Measurements from ENCODE around the gene SNAPC5. TPM values are rescaled to one million over a fixed set of nuclear protein-coding genes. Genes with fewer than 3 reads are reported as not detected.
A peak's percentile ranks its signal among the peaks of the same experiment; 100 is the strongest.

The SNAPC5 gene
- total and polyA plus RNA-seq, 2 of the 13 experiments (the other 11 are each of a cell fraction or from before 2014, with no cell fraction given) = 14.8 to 36.2 TPM

- TF ChIP-seq AKNA (CRISPR knock-in tag; IDR thresholded peaks at IDR 0.05; ENCODE audit: borderline replicate concordance) (no peak), ZNF225 (CRISPR knock-in tag; IDR thresholded peaks at IDR 0.05) (no peak), U2AF2 (IDR thresholded peaks at IDR 0.05; ENCODE audit: low read depth, low read length) (no peak), MLX (CRISPR knock-in tag; IDR thresholded peaks at IDR 0.05) (no peak; the same call in 1 of the 2 replicates), ISL2 (CRISPR knock-in tag; IDR thresholded peaks at IDR 0.05) (no peak), RERE (CRISPR knock-in tag; IDR thresholded peaks at IDR 0.05; ENCODE audit: low read depth) (no peak), ERF (CRISPR knock-in tag; IDR thresholded peaks at IDR 0.05) (no peak; the same call in none of the 2 replicates), STAG1 (CRISPR knock-in tag; IDR thresholded peaks at IDR 0.05) (no peak), HNRNPH1 (optimal IDR thresholded peaks at IDR 0.05; ENCODE audit: low read depth, low read length) (no peak), ZBTB44 (CRISPR knock-in tag; IDR thresholded peaks at IDR 0.05) (no peak), ATRX (CRISPR knock-in tag; IDR thresholded peaks at IDR 0.05; ENCODE audit: borderline replicate concordance) (no peak), DZIP1 (CRISPR knock-in tag; IDR thresholded peaks at IDR 0.05) (no peak), SIN3B (IDR thresholded peaks at IDR 0.05; ENCODE audit: low read length) (peak; percentile 83)
Observed at GRCh38 chr15:66504563-66505429, 7.2 kb upstream of the SNAPC5 start, which contains the start of the genes RPL4 and ZWILCH (continued).

Measured in HepG2 (cell line).